GM21737 (cell line): ENCODE measurements around the gene RHBDD2.
A peak's percentile ranks its signal among the peaks of the same experiment; 100 is the strongest.

Experiments
- ATAC-seq: cut with Tn5 transposase; IDR thresholded peaks from one replicate; pipeline ENCODE4 v1.9.1; 2021; ENCODE audit warnings: mild to moderate bottlenecking, moderate library complexity; ENCODE audit not compliant: unreplicated experiment

Gene RHBDD2

GRCh38 chr7:75916259-75916658 lies 37.4 kb downstream of the RHBDD2 start:
- no peak for ATAC-seq

GRCh38 chr7:75916685-75917634 lies 38.1 kb downstream of the RHBDD2 start:
- no peak for ATAC-seq

GRCh38 chr7:75920431-75921161 lies 41.8 kb downstream of the RHBDD2 start:
- no peak for ATAC-seq

- no peak for ATAC-seq
Observed at GRCh38 chr7:75921479-75921878, 42.6 kb downstream of the RHBDD2 start.

- ATAC-seq: no peak
Observed at GRCh38 chr7:75922966-75923603, 44.3 kb downstream of the RHBDD2 start.

GRCh38 chr7:75924256-75924655 lies 45.4 kb downstream of the RHBDD2 start:
- ATAC-seq: no peak

- no peak for ATAC-seq
Observed at GRCh38 chr7:75924889-75925288, 46.1 kb downstream of the RHBDD2 start.

GRCh38 chr7:75925717-75926435 lies 47.0 kb downstream of the RHBDD2 start:
- ATAC-seq: no peak

GRCh38 chr7:75928568-75928914 lies 49.7 kb downstream of the RHBDD2 start:
- ATAC-seq: peak; percentile 70

GRCh38 chr7:75931680-75932079 lies 52.8 kb downstream of the RHBDD2 start:
- ATAC-seq: no peak

GRCh38 chr7:75937958-75938786 lies 59.3 kb downstream of the RHBDD2 start:
- no peak for ATAC-seq
